HG03520 (cell line): ENCODE measurements around the gene SSH3.

Experiments
- ATAC-seq: cut with Tn5 transposase; IDR thresholded peaks from one replicate; pipeline ENCODE4 v1.9.1; 2021; ENCODE audit warnings: mild to moderate bottlenecking, moderate library complexity; ENCODE audit not compliant: unreplicated experiment

SSH3 gene

DNA sequence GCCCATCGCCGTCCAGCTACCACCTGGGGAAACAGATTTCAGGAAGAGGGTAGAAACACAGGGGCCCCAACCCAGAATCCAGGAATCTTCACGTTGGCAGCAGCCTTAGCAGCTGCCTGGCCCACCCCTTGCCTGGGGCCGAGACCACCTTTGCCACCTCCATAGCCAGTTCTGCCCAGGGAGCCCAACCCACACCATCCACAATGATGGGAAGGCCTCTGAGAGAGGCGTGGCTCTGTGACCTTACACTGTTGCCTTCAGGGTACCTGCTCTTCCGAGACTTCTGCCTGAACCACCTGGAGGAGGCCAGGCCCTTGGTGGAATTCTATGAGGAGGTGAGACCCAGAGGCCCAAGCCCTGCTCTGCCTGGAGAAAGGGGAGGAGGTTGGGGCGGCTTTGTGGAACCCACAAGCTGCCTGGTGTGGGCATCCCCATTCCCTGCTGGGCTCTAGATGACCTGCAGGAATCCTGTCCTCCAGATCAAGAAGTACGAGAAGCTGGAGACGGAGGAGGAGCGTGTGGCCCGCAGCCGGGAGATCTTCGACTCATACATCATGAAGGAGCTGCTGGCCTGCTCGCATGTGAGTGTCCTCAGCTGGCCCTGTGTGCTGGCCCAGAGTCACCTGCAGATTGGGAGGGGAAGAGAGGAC lies 24.3 kb upstream of the SSH3 start:
- ATAC-seq: no peak

GRCh38 chr11:67279589-67280340 lies 23.6 kb upstream of the SSH3 start:
- ATAC-seq: no peak

GRCh38 chr11:67280341-67280787 lies 23.0 kb upstream of the SSH3 start:
- no peak for ATAC-seq

- no peak for ATAC-seq
Observed at GRCh38 chr11:67280788-67281551, 22.4 kb upstream of the SSH3 start.

DNA sequence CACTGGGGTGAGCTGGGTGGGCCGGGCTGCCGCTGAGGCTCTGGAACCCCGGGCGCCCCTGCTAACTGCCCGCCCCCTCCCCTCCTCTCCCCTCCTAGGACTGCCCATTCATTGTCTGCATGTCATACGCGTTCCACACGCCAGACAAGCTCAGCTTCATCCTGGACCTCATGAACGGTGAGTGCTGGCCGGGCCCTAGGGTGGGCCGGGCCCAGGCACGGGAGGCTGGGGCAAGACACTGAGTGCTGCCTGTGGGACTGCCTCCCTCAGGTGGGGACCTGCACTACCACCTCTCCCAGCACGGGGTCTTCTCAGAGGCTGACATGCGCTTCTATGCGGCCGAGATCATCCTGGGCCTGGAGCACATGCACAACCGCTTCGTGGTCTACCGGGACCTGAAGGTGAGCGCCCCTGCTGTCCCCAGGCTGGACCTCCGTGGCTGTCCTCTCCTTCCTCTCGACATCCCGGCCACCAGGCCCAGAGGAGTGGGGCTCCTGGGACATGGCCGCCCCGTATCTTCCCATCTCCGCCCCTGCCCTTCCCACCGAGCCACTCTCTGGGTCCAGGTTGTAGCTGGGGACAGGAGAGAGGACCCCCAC lies 21.7 kb upstream of the SSH3 start:
- ATAC-seq: no peak

DNA sequence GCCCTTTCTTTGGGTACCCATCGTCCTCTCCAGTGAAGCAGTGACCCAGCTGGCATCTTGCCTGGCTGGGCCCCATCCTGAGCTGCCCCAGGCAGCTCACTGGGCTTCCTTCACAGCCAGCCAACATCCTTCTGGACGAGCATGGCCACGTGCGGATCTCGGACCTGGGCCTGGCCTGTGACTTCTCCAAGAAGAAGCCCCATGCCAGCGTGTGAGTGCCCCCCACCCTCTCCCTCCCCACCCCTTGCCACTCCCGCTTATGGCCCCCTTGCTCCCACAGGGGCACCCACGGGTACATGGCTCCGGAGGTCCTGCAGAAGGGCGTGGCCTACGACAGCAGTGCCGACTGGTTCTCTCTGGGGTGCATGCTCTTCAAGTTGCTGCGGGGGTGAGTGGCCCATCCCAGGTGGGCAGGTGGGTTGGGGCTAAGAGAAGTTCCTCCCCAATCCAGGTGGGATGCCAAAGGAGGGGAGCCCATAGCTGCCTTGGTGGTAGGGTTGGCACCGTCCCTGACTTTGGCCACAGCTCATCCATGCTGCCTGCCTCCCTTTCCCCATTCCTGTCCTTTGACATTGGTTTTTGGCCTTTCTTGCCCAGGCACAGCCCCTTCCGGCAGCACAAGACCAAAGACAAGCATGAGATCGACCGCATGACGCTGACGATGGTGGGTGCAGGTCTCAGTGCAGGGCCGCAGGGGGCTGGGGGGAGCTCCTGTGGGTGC lies 21.0 kb upstream of the SSH3 start:
- no peak for ATAC-seq

GRCh38 chr11:67282876-67283371 lies 20.4 kb upstream of the SSH3 start:
- no peak for ATAC-seq

- ATAC-seq: no peak
Observed at GRCh38 chr11:67283481-67283963, 19.8 kb upstream of the SSH3 start.

DNA sequence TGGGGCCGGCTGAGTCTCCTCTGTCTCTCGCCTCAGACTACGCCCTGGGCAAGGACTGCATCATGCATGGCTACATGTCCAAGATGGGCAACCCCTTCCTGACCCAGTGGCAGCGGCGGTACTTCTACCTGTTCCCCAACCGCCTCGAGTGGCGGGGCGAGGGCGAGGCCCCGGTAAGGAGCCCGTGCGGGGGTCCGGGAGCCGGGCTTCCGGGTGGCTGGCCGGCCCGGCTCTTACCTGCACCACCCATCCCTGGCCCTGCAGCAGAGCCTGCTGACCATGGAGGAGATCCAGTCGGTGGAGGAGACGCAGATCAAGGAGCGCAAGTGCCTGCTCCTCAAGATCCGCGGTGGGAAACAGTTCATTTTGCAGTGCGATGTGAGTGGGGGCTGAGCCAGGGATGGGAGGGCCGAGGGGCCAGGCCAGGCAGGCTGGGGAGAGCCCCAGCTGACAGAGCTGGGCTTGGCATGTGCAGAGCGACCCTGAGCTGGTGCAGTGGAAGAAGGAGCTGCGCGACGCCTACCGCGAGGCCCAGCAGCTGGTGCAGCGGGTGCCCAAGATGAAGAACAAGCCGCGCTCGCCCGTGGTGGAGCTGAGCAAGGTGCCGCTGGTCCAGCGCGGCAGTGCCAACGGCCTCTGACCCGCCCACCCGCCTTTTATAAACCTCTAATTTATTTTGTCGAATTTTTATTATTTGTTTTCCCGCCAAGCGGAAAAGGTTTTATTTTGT lies 18.4 kb upstream of the SSH3 start:
- no peak for ATAC-seq

GRCh38 chr11:67285541-67286498 lies 17.5 kb upstream of the SSH3 start:
- no peak for ATAC-seq

GRCh38 chr11:67286621-67287333 lies 16.6 kb upstream of the SSH3 start:
- no peak for ATAC-seq

GRCh38 chr11:67287355-67288197 lies 15.8 kb upstream of the SSH3 start:
- no peak for ATAC-seq

GRCh38 chr11:67288198-67288451 lies 15.2 kb upstream of the SSH3 start:
- no peak for ATAC-seq

DNA sequence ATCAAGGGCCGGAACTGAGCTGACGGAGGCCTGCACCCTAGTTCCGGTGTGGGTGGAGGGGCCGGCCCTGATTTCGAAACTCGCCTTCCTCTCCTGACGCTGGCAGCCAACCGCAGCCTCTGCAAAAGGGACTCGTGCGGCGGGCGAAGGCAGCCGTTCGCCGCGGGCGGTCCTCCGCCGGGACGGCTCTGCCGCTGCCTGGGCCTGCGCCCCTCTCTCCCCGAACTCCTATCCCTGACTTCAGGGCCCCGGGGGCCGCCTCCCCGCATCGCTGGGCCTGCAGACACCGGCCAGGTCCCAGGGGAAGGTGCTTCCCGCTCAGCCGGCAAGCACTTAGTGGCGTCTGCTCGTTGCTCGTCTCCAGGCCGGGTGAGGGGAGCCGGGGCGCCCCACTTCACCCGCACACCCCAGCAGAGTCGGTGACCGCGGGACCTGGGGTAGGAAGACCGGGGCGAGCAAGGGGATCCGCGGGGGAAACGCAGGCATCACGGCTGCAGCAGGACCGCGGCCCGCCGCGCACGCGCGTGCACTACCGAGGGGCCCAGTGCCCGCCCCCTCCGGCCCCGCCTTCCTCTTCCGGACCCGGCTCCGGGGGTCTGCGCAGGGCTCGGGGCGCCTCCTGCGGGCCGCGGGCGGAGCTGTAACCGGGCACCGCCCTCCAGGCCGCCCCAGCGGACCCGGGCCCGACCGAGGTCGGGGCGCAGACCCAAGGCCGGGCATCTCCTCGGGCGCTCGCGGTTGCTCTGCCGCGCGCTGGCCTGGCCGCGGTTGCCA lies 14.7 kb upstream of the SSH3 start:
- peak; percentile 54 for ATAC-seq

DNA sequence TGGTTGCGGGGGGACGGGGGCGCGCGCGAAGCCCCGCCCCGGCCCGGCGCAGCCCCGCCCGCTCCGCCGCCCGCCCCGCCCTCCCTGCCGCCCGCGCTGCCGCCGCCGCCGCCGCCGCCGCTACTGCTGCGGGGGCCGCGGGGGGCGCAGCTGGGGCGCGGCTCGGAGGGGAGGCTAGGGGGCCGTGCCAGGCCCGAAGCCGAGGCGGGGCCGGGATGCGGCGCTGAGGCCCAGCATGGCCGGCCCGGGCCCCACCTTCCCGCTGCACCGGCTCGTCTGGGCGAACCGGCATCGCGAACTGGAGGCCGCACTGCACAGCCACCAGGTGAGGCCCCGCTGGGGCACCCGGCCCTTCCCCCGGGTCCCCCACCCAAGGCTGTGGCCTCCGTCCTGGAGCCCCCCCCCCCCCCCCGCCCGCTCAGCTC lies 14.1 kb upstream of the SSH3 start, which contains the start of gene ANKRD13D:
TSS of gene ANKRD13D (plus strand) at position 78 of the 425 bp plus-strand sequence. CDS start at position 236, 158 bp downstream.
- ATAC-seq: peak; percentile 43
